HepG2 (cell line): Measurements from ENCODE around the gene PPHLN1. TPM values are rescaled to one million over a fixed set of nuclear protein-coding genes. Genes with fewer than 3 reads are reported as not detected.

Source experiments
- ATAC-seq: fragments of 200-7000 bp; cut with Tn5 transposase; 3 replicates; pipeline ENCODE4 v1.9.1; 2020; ENCODE audit warnings: mild to moderate bottlenecking, moderate library complexity
- BruUV-seq: library from RNA; stranded (reverse); fragments of 400-500 nt; replicated peaks from 2 replicates; lab custom pipeline; 2021; lab: Mats Ljungman, UMichigan
- CTCF ChIA-PET: fragments of 300-600 bp; formaldehyde crosslinking; extraction: SDS; loops from one replicate; lab custom pipeline; 2021; ENCODE audit warnings: low total read pairs, inconsistent platforms, low intra/inter-chr PET ratio; lab: Yijun Ruan, JAX
- POLR2A ChIA-PET: fragments of 350-600 bp; sonication (Branson Sonifier 250); formaldehyde crosslinking; loops from one replicate; lab custom pipeline; 2020; ENCODE audit warnings: antibody characterized with exemption, inconsistent platforms; lab: Yijun Ruan, JAX
- DNase-seq: peaks from one replicate; pipeline ENCODE4 v3.0.0-alpha.2; 2015; ENCODE audit warnings: low spot score
- FAIRE-seq: peaks from 3 replicates; lab custom pipeline; 2011; peaks lifted over from hg19 to GRCh38; lab: Jason Lieb, UNC
- H2AFZ ChIP-seq: one replicate; pipeline ENCODE4 v1.6.1; 2011; ENCODE audit warnings: low read length, inconsistent platforms
- H3K27ac ChIP-seq: fragments of 300-600 bp; 3 replicates; pipeline ENCODE4 v1.8.0; 2011; ENCODE audit warnings: mixed run types, mild to moderate bottlenecking, mixed read lengths, low read length, inconsistent platforms; ENCODE audit not compliant: insufficient read depth; ENCODE audit errors: extremely low read length
- H3K27me3 ChIP-seq, 2 experiments: fragments of 200-600 bp in 1 of 2; 2 replicates in 1 of 2; 3 replicates in 1 of 2; pipeline versions ENCODE4 v1.6.0 to v1.8.0; 2011; ENCODE audit warnings: low read length in 2 of 2, mild to moderate bottlenecking in 2 of 2, moderate library complexity in 2 of 2, inconsistent platforms in 1 of 2; ENCODE audit not compliant: insufficient read depth in 2 of 2, control insufficient read depth in 1 of 2
- H3K36me3 ChIP-seq, 2 experiments: fragments of 200-600 bp in 1 of 2; replicated peaks in 1 of 2; 2 replicates in 1 of 2; 3 replicates in 1 of 2; pipeline versions ENCODE4 v1.5.1 to v1.8.0; 2011; ENCODE audit warnings: low read length in 2 of 2, inconsistent platforms in 1 of 2; ENCODE audit not compliant: insufficient read depth in 2 of 2, control insufficient read depth in 1 of 2
- H3K4me1 ChIP-seq: 2 replicates; pipeline ENCODE4 v1.5.1; 2012; ENCODE audit warnings: low read length, inconsistent platforms; ENCODE audit not compliant: insufficient read depth
- H3K4me2 ChIP-seq: 2 replicates; pipeline ENCODE4 v1.6.0; 2011; ENCODE audit warnings: low read depth, low read length, inconsistent platforms
- H3K4me3 ChIP-seq, 3 experiments: fragments of 200-600 bp in 1 of 3; sonication (generic), shearing (Covaris generic) in 1 of 3; replicated peaks in 1 of 3; 2 replicates each; pipeline ENCODE4 v1.5.1; 2011 to 2016; ENCODE audit warnings: low read length in 3 of 3, inconsistent platforms in 2 of 3, low read depth in 2 of 3, mild to moderate bottlenecking in 2 of 3, control low read depth in 1 of 3, mixed read lengths in 1 of 3; ENCODE audit not compliant: insufficient read depth in 1 of 3
- H3K79me2 ChIP-seq: one replicate; pipeline ENCODE4 v1.6.1; 2011; ENCODE audit warnings: low read length, inconsistent platforms; ENCODE audit not compliant: insufficient read depth
- H3K9ac ChIP-seq: 2 replicates; pipeline ENCODE4 v1.6.0; 2011; ENCODE audit warnings: mild to moderate bottlenecking, low read depth, low read length, inconsistent platforms; ENCODE audit not compliant: insufficient read depth
- H3K9me3 ChIP-seq: 2 replicates; pipeline ENCODE4 v1.5.1; 2012; ENCODE audit warnings: mild to moderate bottlenecking, low read length
- H4K20me1 ChIP-seq: 2 replicates; pipeline ENCODE4 v1.6.0; 2011; ENCODE audit warnings: inconsistent platforms, mild to moderate bottlenecking, low read length, moderate library complexity; ENCODE audit not compliant: insufficient read depth
- MBD4 ChIP-seq: IDR thresholded peaks from 2 replicates; pipeline ENCODE4 v1.6.1; 2012; ENCODE audit warnings: low read length, inconsistent platforms, borderline replicate concordance
- MIER2 ChIP-seq: IDR thresholded peaks from 2 replicates; pipeline ENCODE4 v1.6.1; 2016; ENCODE audit warnings: missing biosample characterization, missing genetic modification reagents
- SALL2 ChIP-seq: sonication (generic); formaldehyde crosslinking; IDR thresholded peaks from 2 replicates; pipeline ENCODE4 v1.8.1; 2023; ENCODE audit warnings: mild to moderate bottlenecking, missing genetic modification reagents, inconsistent platforms
- SATB2 ChIP-seq: sonication (generic); formaldehyde crosslinking; IDR thresholded peaks from 2 replicates; pipeline ENCODE4 v1.5.0; 2020; ENCODE audit warnings: missing genetic modification reagents
- ZNF17 ChIP-seq: sonication (generic); formaldehyde crosslinking; IDR thresholded peaks from 2 replicates; pipeline ENCODE4 v1.5.0; 2020; ENCODE audit warnings: mild to moderate bottlenecking, missing genetic modification reagents
- WGBS: methylation state at CpG from one replicate; pipeline ENCODE4 v1.1.6; 2017; ENCODE audit warnings: low lambda C conversion rate; 5-methylcytosine and 5-hydroxymethylcytosine counted together
- in situ Hi-C: cut with HindIII; loops from 2 replicates; pipeline ENCODE4 v1.10.0; 2017; ENCODE audit warnings: low pct_unique_long_range_greater_than_20kb; ENCODE audit not compliant: extremely low pct_ligation_motif_present
- intact Hi-C: fragments of 100-400 bp; cut with micrococcal nuclease; formaldehyde crosslinking; loops from one replicate; pipeline ENCODE4 v1.10.0; 2022; ENCODE audit not compliant: unreplicated experiment
- polyA plus RNA-seq, 8 experiments: library from polyadenylated mRNA; depleted of rRNA in 3 of 8; stranded (reverse) in 7 of 8; unstranded in 1 of 8; fragments of >200 nt; fragmentation: Illumina TruSeq in 4 of 8; extraction: Trizol in 4 of 8; gene quantifications; 2 replicates each; pipeline versions ENCODE4 v1.2.1 to v1.2.3, GENCODE V29; 2011 to 2016; ENCODE audit warnings: low read depth in 4 of 8, missing spikeins in 1 of 8, mixed read lengths in 1 of 8; ENCODE audit not compliant: insufficient read depth in 1 of 8
- total RNA-seq, 5 experiments: library from RNA; depleted of rRNA; stranded (reverse); fragments of >200 nt; fragmentation: Illumina TruSeq; extraction: Trizol; gene quantifications; 2 replicates each; pipeline ENCODE4 v1.2.3, GENCODE V29; 2016; ENCODE audit warnings: low read depth in 1 of 5
- TF ChIP-seq, protein P1 (sequence below): fragments of 450-650 bp; IDR thresholded peaks from 2 replicates; pipeline ENCODE4 v1.6.1; 2017
- TF ChIP-seq, protein P2 (sequence below): fragments of 450-650 bp; IDR thresholded peaks from 2 replicates; pipeline ENCODE4 v1.6.1; 2017; ENCODE audit warnings: mild to moderate bottlenecking
- TF ChIP-seq, protein P3 (sequence below): sonication (generic); formaldehyde crosslinking; IDR thresholded peaks from 2 replicates; pipeline ENCODE4 v1.4.0; 2020; ENCODE audit warnings: mild to moderate bottlenecking, missing genetic modification reagents
- TF ChIP-seq, protein P4 (sequence below): sonication (generic); formaldehyde crosslinking; IDR thresholded peaks from 2 replicates; pipeline ENCODE4 v1.5.1; 2020; ENCODE audit warnings: missing genetic modification reagents, mild to moderate bottlenecking, borderline replicate concordance
- TF ChIP-seq, protein P5 (sequence below): sonication (generic); formaldehyde crosslinking; IDR thresholded peaks from 2 replicates; pipeline ENCODE4 v1.4.0; 2020; ENCODE audit warnings: missing genetic modification reagents
- TF ChIP-seq, protein P6 (sequence below): sonication (generic); formaldehyde crosslinking; IDR thresholded peaks from 2 replicates; pipeline ENCODE4 v1.9.0; 2021; ENCODE audit warnings: missing genetic modification reagents, borderline replicate concordance

PPHLN1 gene
- total and polyA plus RNA-seq, 2 of the 13 experiments (the other 11 are each of a cell fraction or from before 2014, with no cell fraction given): 43.4 to 66.0 TPM

DNA sequence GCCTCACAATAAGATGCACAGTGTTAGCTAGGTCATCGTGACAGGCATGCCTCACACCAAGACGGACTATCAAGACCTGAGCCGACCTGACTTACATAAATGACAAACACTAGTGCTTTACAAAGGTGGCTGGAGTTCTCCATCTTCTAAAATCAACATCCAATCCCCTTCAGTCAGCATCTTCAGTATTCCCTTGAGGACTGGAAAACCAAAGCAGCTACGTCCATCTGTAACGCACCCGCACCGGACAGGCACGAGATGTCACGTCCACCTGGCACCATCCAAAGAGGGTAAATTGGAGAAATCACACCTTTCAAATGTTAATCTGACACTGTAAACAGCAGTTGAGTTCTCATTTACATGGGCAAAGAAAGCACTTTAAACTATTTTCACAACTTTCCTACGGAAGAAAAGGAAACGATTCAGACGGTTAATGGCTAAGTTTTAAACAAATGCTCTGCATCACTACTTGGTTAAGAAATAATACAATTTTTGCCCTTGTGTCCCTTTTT is 133.4 kb downstream of the PPHLN1 start:
- intact Hi-C loops: no loop called here
- H3K79me2 ChIP-seq: no peaks in the 10 kb centered on the region
- TF ChIP-seq, protein P1, sequence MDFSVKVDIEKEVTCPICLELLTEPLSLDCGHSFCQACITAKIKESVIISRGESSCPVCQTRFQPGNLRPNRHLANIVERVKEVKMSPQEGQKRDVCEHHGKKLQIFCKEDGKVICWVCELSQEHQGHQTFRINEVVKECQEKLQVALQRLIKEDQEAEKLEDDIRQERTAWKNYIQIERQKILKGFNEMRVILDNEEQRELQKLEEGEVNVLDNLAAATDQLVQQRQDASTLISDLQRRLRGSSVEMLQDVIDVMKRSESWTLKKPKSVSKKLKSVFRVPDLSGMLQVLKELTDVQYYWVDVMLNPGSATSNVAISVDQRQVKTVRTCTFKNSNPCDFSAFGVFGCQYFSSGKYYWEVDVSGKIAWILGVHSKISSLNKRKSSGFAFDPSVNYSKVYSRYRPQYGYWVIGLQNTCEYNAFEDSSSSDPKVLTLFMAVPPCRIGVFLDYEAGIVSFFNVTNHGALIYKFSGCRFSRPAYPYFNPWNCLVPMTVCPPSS: no peak
- TF ChIP-seq, protein P2, sequence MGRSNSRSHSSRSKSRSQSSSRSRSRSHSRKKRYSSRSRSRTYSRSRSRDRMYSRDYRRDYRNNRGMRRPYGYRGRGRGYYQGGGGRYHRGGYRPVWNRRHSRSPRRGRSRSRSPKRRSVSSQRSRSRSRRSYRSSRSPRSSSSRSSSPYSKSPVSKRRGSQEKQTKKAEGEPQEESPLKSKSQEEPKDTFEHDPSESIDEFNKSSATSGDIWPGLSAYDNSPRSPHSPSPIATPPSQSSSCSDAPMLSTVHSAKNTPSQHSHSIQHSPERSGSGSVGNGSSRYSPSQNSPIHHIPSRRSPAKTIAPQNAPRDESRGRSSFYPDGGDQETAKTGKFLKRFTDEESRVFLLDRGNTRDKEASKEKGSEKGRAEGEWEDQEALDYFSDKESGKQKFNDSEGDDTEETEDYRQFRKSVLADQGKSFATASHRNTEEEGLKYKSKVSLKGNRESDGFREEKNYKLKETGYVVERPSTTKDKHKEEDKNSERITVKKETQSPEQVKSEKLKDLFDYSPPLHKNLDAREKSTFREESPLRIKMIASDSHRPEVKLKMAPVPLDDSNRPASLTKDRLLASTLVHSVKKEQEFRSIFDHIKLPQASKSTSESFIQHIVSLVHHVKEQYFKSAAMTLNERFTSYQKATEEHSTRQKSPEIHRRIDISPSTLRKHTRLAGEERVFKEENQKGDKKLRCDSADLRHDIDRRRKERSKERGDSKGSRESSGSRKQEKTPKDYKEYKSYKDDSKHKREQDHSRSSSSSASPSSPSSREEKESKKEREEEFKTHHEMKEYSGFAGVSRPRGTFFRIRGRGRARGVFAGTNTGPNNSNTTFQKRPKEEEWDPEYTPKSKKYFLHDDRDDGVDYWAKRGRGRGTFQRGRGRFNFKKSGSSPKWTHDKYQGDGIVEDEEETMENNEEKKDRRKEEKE: no peak
- TF ChIP-seq ZNF17 (CRISPR knock-in tag): no peak
- TF ChIP-seq, protein P3, sequence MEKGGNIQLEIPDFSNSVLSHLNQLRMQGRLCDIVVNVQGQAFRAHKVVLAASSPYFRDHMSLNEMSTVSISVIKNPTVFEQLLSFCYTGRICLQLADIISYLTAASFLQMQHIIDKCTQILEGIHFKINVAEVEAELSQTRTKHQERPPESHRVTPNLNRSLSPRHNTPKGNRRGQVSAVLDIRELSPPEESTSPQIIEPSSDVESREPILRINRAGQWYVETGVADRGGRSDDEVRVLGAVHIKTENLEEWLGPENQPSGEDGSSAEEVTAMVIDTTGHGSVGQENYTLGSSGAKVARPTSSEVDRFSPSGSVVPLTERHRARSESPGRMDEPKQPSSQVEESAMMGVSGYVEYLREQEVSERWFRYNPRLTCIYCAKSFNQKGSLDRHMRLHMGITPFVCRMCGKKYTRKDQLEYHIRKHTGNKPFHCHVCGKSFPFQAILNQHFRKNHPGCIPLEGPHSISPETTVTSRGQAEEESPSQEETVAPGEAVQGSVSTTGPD (CRISPR knock-in tag): no peak
- TF ChIP-seq, protein P4, sequence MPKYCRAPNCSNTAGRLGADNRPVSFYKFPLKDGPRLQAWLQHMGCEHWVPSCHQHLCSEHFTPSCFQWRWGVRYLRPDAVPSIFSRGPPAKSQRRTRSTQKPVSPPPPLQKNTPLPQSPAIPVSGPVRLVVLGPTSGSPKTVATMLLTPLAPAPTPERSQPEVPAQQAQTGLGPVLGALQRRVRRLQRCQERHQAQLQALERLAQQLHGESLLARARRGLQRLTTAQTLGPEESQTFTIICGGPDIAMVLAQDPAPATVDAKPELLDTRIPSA (CRISPR knock-in tag): no peak
- TF ChIP-seq SALL2 (CRISPR knock-in tag): no peak
- TF ChIP-seq, protein P5, sequence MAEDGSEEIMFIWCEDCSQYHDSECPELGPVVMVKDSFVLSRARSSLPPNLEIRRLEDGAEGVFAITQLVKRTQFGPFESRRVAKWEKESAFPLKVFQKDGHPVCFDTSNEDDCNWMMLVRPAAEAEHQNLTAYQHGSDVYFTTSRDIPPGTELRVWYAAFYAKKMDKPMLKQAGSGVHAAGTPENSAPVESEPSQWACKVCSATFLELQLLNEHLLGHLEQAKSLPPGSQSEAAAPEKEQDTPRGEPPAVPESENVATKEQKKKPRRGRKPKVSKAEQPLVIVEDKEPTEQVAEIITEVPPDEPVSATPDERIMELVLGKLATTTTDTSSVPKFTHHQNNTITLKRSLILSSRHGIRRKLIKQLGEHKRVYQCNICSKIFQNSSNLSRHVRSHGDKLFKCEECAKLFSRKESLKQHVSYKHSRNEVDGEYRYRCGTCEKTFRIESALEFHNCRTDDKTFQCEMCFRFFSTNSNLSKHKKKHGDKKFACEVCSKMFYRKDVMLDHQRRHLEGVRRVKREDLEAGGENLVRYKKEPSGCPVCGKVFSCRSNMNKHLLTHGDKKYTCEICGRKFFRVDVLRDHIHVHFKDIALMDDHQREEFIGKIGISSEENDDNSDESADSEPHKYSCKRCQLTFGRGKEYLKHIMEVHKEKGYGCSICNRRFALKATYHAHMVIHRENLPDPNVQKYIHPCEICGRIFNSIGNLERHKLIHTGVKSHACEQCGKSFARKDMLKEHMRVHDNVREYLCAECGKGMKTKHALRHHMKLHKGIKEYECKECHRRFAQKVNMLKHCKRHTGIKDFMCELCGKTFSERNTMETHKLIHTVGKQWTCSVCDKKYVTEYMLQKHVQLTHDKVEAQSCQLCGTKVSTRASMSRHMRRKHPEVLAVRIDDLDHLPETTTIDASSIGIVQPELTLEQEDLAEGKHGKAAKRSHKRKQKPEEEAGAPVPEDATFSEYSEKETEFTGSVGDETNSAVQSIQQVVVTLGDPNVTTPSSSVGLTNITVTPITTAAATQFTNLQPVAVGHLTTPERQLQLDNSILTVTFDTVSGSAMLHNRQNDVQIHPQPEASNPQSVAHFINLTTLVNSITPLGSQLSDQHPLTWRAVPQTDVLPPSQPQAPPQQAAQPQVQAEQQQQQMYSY (CRISPR knock-in tag): no peak
- TF ChIP-seq, protein P6, sequence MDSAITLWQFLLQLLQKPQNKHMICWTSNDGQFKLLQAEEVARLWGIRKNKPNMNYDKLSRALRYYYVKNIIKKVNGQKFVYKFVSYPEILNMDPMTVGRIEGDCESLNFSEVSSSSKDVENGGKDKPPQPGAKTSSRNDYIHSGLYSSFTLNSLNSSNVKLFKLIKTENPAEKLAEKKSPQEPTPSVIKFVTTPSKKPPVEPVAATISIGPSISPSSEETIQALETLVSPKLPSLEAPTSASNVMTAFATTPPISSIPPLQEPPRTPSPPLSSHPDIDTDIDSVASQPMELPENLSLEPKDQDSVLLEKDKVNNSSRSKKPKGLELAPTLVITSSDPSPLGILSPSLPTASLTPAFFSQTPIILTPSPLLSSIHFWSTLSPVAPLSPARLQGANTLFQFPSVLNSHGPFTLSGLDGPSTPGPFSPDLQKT: no peak
- no peak for TF ChIP-seq MIER2 (CRISPR knock-in tag)
- no peak for TF ChIP-seq MBD4
- TF ChIP-seq SATB2 (CRISPR knock-in tag): no peak

More for the DNA sequence above, 133.4 kb downstream of the PPHLN1 start:
- Histone ChIP-seq H2AFZ (no peak overlapping the region), H3K9me3 (no peaks in the 10 kb centered on the region), H3K36me3 (no peaks in the 10 kb centered on the region), H3K27me3 (no peaks in the 10 kb centered on the region), H3K4me2 (no peak overlapping the region), H3K4me3 (no peak overlapping the region), H3K9ac (no peak overlapping the region), H3K4me1 (no peaks in the 10 kb centered on the region), H4K20me1 (no peaks in the 10 kb centered on the region), H3K27ac (no peak overlapping the region)
- ChIA-PET POLR2A (no interaction called here), CTCF (no interaction called here)
- no peak for ATAC-seq
- DNase-seq: no peak
- in situ Hi-C loops: no loop called here
- 59% methylated on average over 12 of the region's 12 CpGs for WGBS
- no peak for FAIRE-seq
- BruUV-seq: no TSS peak
